ENCODE results near the gene CALHM5. TPM values are rescaled to one million over a fixed set of nuclear protein-coding genes. Genes with fewer than 3 reads are reported as not detected.

Gene CALHM5
- total and polyA plus RNA-seq, 11 donors = 0.76 to 3.0 (median 1.8) TPM

- no peak overlapping the region for H3K27ac ChIP-seq
- intact Hi-C loops (cut with DNase I) = loop anchor here in 9 of 10 donors (2.0 to 10.0 kb wide), 7 partner anchors 86 to 316 kb away; no protein-coding TSS in a partner anchor
These were observed 22.0 kb downstream of the CALHM5 start for GRCh38 chr6:116533233-116533957.

GRCh38 chr6:116535109-116535508, 23.7 kb downstream of the CALHM5 start:
- H3K27me3 ChIP-seq = no peaks in the 10 kb centered on the region
- no peak overlapping the region for H3K27ac ChIP-seq
- ATAC-seq (no peak), DNase-seq (no peak)
- TF ChIP-seq POLR2A (IDR thresholded peaks at IDR 0.05) (no peak), CTCF (IDR thresholded peaks at IDR 0.05) (no peak)
- H3K9me3 ChIP-seq = no peaks in the 10 kb centered on the region
- no peak overlapping the region for H3K4me3 ChIP-seq
- H3K36me3 ChIP-seq = no peaks in the 10 kb centered on the region
- intact Hi-C loops (cut with DNase I) = loop anchor here in 5 of 10 donors (5.0 to 10.0 kb wide), 3 partner anchors 37 to 112 kb away; partner anchors contain the start of gene RWDD1 (in 1 of the 5)
- peaks cover 0 to 6% (median 0%) of the 10 kb centered on the region in 12 donors for H3K4me1 ChIP-seq

More at GRCh38 chr6:116533233-116533957, 22.0 kb downstream of the CALHM5 start:
- no peaks in the 10 kb centered on the region for H3K9me3 ChIP-seq
- 65 to 73% (median 70%) methylated on average over 9 of the region's 9 CpGs for WGBS, 4 donors
- no peak for TF ChIP-seq POLR2A (IDR thresholded peaks at IDR 0.05)
- no peak for TF ChIP-seq CTCF (IDR thresholded peaks at IDR 0.05)
- no peak overlapping the region for H3K4me3 ChIP-seq
- DNase-seq (no peak), ATAC-seq (no peak)
- no peaks in the 10 kb centered on the region for H3K36me3 ChIP-seq
- H3K4me1 ChIP-seq = peaks cover 0 to 13% (median 1%) of the 10 kb centered on the region in 12 donors
- H3K27me3 ChIP-seq = no peaks in the 10 kb centered on the region

DNA sequence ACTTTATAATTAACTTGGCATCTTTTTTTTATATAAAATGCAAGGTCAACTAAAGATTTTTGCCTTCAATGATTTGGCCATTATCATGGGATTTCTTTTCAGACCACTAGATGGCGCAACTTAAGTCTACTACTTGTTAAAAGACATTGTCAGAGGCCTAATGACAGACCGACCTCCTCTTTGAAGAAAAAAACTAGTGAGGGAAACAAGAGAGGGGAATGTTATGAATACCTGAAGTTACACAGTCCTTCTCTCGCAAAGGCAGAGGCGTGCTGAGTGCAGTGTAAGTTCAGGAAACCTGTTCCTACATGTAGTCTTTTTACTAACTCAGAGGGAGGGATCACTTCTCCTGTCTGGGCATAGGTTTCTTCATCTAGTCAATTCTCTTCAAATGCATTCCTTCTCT, 24.8 kb downstream of the CALHM5 start:
- no peaks in the 10 kb centered on the region for H3K9me3 ChIP-seq
- peak in 3 of 4 donors; percentile 22 to 72 (median 48) for ATAC-seq
- H3K27ac ChIP-seq = no peak overlapping the region
- WGBS, 4 donors = 13 to 19% (median 15%) methylated on average over 4 of the region's 4 CpGs
- peaks cover 0 to 6% (median 0%) of the 10 kb centered on the region in 12 donors for H3K4me1 ChIP-seq
- TF ChIP-seq CTCF (IDR thresholded peaks at IDR 0.05) (peak; percentile 62 to 85 (median 76)), POLR2A (IDR thresholded peaks at IDR 0.05) (no peak)
- intact Hi-C loops (cut with DNase I) = loop anchor here in 6 of 10 donors (1.0 to 10.0 kb wide), 6 partner anchors 22 to 111 kb away; partner anchors contain the start of gene RWDD1 (in 1 of the 6)
- no peaks in the 10 kb centered on the region for H3K27me3 ChIP-seq
- H3K4me3 ChIP-seq = no peak overlapping the region
- no peak for DNase-seq
- no peaks in the 10 kb centered on the region for H3K36me3 ChIP-seq

DNA sequence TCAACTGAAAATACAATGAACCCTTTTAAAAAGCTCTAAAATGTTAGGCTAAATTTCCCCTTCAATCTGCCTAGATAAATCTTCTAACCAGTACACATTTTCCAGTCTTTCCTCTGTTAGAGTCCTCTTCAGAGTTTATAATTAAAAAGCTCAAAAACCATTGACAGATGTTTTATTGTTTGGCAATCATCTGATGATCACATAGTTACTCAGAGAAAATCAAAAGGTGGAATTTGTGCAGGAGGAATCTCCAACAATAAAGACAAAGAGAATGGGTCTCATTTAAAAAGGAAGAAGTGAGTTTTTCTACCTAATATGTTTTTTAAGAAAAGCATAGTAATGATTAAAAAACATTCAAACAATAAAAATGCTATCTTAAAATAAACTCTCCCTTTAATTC, 31.0 kb downstream of the CALHM5 start:
- Histone ChIP-seq H3K27ac (no peak overlapping the region), H3K4me1 (no peaks in the 10 kb centered on the region), H3K36me3 (no peaks in the 10 kb centered on the region), H3K27me3 (peaks cover 0 to 7% (median 0%) of the 10 kb centered on the region in 9 donors), H3K9me3 (no peaks in the 10 kb centered on the region), H3K4me3 (no peak overlapping the region)
- intact Hi-C loops (cut with DNase I) = no loop called here
- TF ChIP-seq CTCF (IDR thresholded peaks at IDR 0.05) = no peak
- no peak for TF ChIP-seq POLR2A (IDR thresholded peaks at IDR 0.05)
- no peak for ATAC-seq
- no peak for DNase-seq
